SK-N-SH (cell line): ENCODE results near the gene SPACA9. TPM values are rescaled to one million over a fixed set of nuclear protein-coding genes. Genes with fewer than 3 reads are reported as not detected.

Experiments
- CTCF ChIA-PET: fragments of 300-600, 350-600 bp; formaldehyde crosslinking; extraction: SDS; loops from one replicate; lab custom pipeline; 2021; lab: Yijun Ruan, JAX
- POLR2A ChIA-PET: fragments of 350-600 bp; sonication (Branson Sonifier 250); formaldehyde crosslinking; extraction: SDS; loops from one replicate; lab custom pipeline; 2020; ENCODE audit warnings: antibody characterized with exemption, inconsistent platforms; lab: Yijun Ruan, JAX
- DNase-seq: peaks from one replicate; pipeline ENCODE4 v3.0.0; 2012
- H2AFZ ChIP-seq: fragments of 200-600 bp; sonication (generic); 2 replicates; pipeline ENCODE4 v1.8.1; 2016; ENCODE audit warnings: antibody characterized with exemption, mild to moderate bottlenecking, low read depth
- H3F3A ChIP-seq: fragments of 200-600 bp; sonication (generic); replicated peaks from 2 replicates; pipeline ENCODE3; 2016; ENCODE audit warnings: antibody characterized with exemption, mild to moderate bottlenecking; ENCODE audit not compliant: insufficient read depth
- H3K27ac ChIP-seq, 2 experiments: fragments of 200-500 bp in 1 of 2; fragments of 200-600 bp in 1 of 2; sonication (Bioruptor generic) in 1 of 2; sonication (generic), shearing (Covaris generic) in 1 of 2; 2 replicates each; pipeline versions ENCODE4 v1.5.1 to v1.6.1; 2014 to 2016; ENCODE audit warnings: low read depth in 2 of 2, inconsistent platforms in 1 of 2, low read length in 1 of 2, mild to moderate bottlenecking in 1 of 2, mixed read lengths in 1 of 2
- H3K27me3 ChIP-seq: fragments of 200-600 bp; sonication (generic), shearing (Covaris generic); 2 replicates; pipeline ENCODE4 v1.6.1; 2016; ENCODE audit warnings: mixed run types; ENCODE audit not compliant: insufficient read depth
- H3K36me3 ChIP-seq, 2 experiments: fragments of 200-500 bp in 1 of 2; fragments of 200-600 bp in 1 of 2; sonication (Bioruptor generic) in 1 of 2; sonication (generic) in 1 of 2; replicated peaks in 1 of 2; 2 replicates each; pipeline versions ENCODE3 to v1.5.1; 2014 to 2016; ENCODE audit warnings: low read length in 1 of 2, mild to moderate bottlenecking in 1 of 2; ENCODE audit not compliant: insufficient read depth in 2 of 2, control insufficient read depth in 1 of 2
- H3K4me1 ChIP-seq, 2 experiments: fragments of 200-500 bp in 1 of 2; fragments of 200-600 bp in 1 of 2; sonication (Bioruptor generic) in 1 of 2; sonication (generic), shearing (Covaris generic) in 1 of 2; 2 replicates each; pipeline versions ENCODE4 v1.5.1 to v1.6.1; 2014 to 2016; ENCODE audit warnings: low read depth in 1 of 2, low read length in 1 of 2, mixed run types in 1 of 2; ENCODE audit not compliant: insufficient read depth in 2 of 2, control insufficient read depth in 1 of 2
- H3K4me2 ChIP-seq: fragments of 200-600 bp; sonication (generic), shearing (Covaris generic); 2 replicates; pipeline ENCODE4 v1.6.1; 2017; ENCODE audit warnings: mixed run types
- H3K4me3 ChIP-seq, 2 experiments: fragments of 200-500 bp in 1 of 2; fragments of 200-600 bp in 1 of 2; sonication (Bioruptor generic) in 1 of 2; sonication (generic), shearing (Covaris generic) in 1 of 2; 2 replicates each; pipeline versions ENCODE4 v1.5.1 to v1.8.1; 2014 to 2016; ENCODE audit warnings: low read depth in 2 of 2, inconsistent platforms in 1 of 2, low read length in 1 of 2, mild to moderate bottlenecking in 1 of 2, mixed read lengths in 1 of 2, moderate library complexity in 1 of 2
- H3K79me2 ChIP-seq: fragments of 200-600 bp; sonication (generic); 2 replicates; pipeline ENCODE4 v1.8.1; 2017; ENCODE audit warnings: mild to moderate bottlenecking; ENCODE audit not compliant: insufficient read depth
- H3K9ac ChIP-seq: fragments of 200-600 bp; sonication (generic); 2 replicates; pipeline ENCODE4 v1.6.1; 2017; ENCODE audit warnings: mixed run types
- H3K9me2 ChIP-seq: fragments of 200-600 bp; sonication (generic); 2 replicates; pipeline ENCODE4 v1.6.1; 2017; ENCODE audit warnings: mixed run types
- H3K9me3 ChIP-seq: fragments of 200-600 bp; sonication (generic); 2 replicates; pipeline ENCODE4 v1.6.1; 2017; ENCODE audit warnings: mixed run types, mild to moderate bottlenecking, moderate library complexity
- H4K20me1 ChIP-seq: fragments of 200-600 bp; sonication (generic); 2 replicates; pipeline ENCODE4 v1.6.1; 2017; ENCODE audit warnings: mild to moderate bottlenecking, mixed run types; ENCODE audit not compliant: insufficient read depth
- CHD2 ChIP-seq: fragments of 150-350 bp; IDR thresholded peaks from 2 replicates; pipeline ENCODE4 v1.6.1; 2018; ENCODE audit warnings: low read length; ENCODE audit not compliant: partially characterized antibody
- CTCF ChIP-seq: fragments of 200-600 bp; sonication (generic); IDR thresholded peaks from 2 replicates; pipeline ENCODE4 v1.6.1; 2017; ENCODE audit warnings: antibody characterized with exemption, mild to moderate bottlenecking, moderate library complexity
- EP300 ChIP-seq, 2 experiments: IDR thresholded peaks; 2 replicates each; pipeline versions ENCODE4 v1.4.0 to v1.6.1; 2012; ENCODE audit warnings: borderline replicate concordance in 1 of 2, low read depth in 1 of 2, low read length in 1 of 2
- FOXM1 ChIP-seq: IDR thresholded peaks from 2 replicates; pipeline ENCODE4 v1.4.0; 2012; ENCODE audit warnings: low read depth, mild to moderate bottlenecking
- GATA2 ChIP-seq: sonication (generic); formaldehyde crosslinking; IDR thresholded peaks from 2 replicates; pipeline ENCODE4 v1.5.0; 2020; ENCODE audit warnings: mild to moderate bottlenecking, missing genetic modification reagents
- PBX3 ChIP-seq: IDR thresholded peaks from 2 replicates; pipeline ENCODE4; 2012
- RCOR1 ChIP-seq: fragments of 150-350 bp; IDR thresholded peaks from 2 replicates; pipeline ENCODE4 v1.6.1; 2017; ENCODE audit warnings: antibody characterized with exemption, low read length
- SIN3A ChIP-seq: IDR thresholded peaks from 2 replicates; pipeline ENCODE4 v1.6.1; 2012; ENCODE audit warnings: low read depth, mild to moderate bottlenecking, low read length, moderate library complexity, borderline replicate concordance
- SMC3 ChIP-seq: IDR thresholded peaks from 2 replicates; pipeline ENCODE4 v1.6.1; 2012; ENCODE audit warnings: low read depth, low read length, improper control_type of control experiment
- TAF1 ChIP-seq: IDR thresholded peaks from 2 replicates; pipeline ENCODE4 v1.6.1; 2012; ENCODE audit warnings: low read depth, mild to moderate bottlenecking, low read length, moderate library complexity, borderline replicate concordance
- TCF12 ChIP-seq: IDR thresholded peaks from 2 replicates; pipeline ENCODE4 v1.4.0; 2012
- ZBTB33 ChIP-seq: IDR thresholded peaks from 2 replicates; pipeline ENCODE4 v1.4.0; 2012; ENCODE audit warnings: low read depth, borderline replicate concordance
- WGBS: methylation state at CpG from one replicate; pipeline ENCODE4 v1.1.6; 2017; ENCODE audit warnings: low lambda C conversion rate; 5-methylcytosine and 5-hydroxymethylcytosine counted together
- polyA plus RNA-seq, 3 experiments: library from polyadenylated mRNA; depleted of rRNA; stranded (reverse); fragments of >200 nt; gene quantifications; 2 replicates each; pipeline ENCODE4 v1.2.3, GENCODE V29; 2012

The SPACA9 gene
- polyA plus RNA-seq, 1 of the 3 experiments (the other 2 are of a cell fraction): 9.8 TPM

GRCh38 chr9:132854832-132855231 is 23.9 kb upstream of the SPACA9 start:
- no peak overlapping the region for H3K27ac ChIP-seq
- no peak for DNase-seq
- no peak overlapping the region for H3K4me2 ChIP-seq
- no peaks in the 10 kb centered on the region for H3K36me3 ChIP-seq
- H3K9me2 ChIP-seq: no peaks in the 10 kb centered on the region
- no peak for TF ChIP-seq RCOR1
- no peak for TF ChIP-seq FOXM1
- TF ChIP-seq PBX3: no peak
- no peak for TF ChIP-seq TAF1
- TF ChIP-seq ZBTB33: no peak
- no peak for TF ChIP-seq SIN3A
- TF ChIP-seq CHD2: no peak
- no peak for TF ChIP-seq GATA2 (CRISPR knock-in tag)
- 89% methylated on average over 10 of the region's 10 CpGs for WGBS
- no peaks in the 10 kb centered on the region for H3F3A ChIP-seq
- no peaks in the 10 kb centered on the region for H4K20me1 ChIP-seq
- POLR2A ChIA-PET: no interaction called here
- no peak overlapping the region for H3K4me3 ChIP-seq
- H3K79me2 ChIP-seq: no peaks in the 10 kb centered on the region
- H3K9me3 ChIP-seq: no peaks in the 10 kb centered on the region
- no peak overlapping the region for H2AFZ ChIP-seq
- CTCF ChIA-PET: no interaction called here
- H3K27me3 ChIP-seq: no peaks in the 10 kb centered on the region
- H3K9ac ChIP-seq: no peak overlapping the region
- H3K4me1 ChIP-seq: peaks cover 0 to 30% of the 10 kb centered on the region in 2 experiments; a peak in 1 of 4 replicates

DNA sequence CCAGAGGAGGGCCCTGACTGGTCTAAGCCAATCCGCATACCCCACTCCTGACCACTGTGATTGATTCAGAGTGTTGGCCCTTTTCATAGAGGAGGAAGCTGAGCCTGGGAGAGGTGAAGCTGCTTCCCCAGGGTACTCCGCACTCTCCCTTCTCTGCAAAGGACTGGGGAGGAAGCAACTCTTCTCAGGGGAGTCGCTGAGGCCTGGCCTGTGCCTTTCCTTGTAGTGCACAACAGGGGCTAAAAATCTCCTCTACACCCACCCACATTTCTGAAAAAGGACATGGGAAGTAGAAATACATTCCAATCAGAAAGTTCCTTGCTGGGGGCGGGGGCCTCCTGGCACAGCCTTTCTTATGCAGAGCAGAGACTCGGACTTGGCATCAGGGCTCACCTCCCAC is 22.8 kb upstream of the SPACA9 start:
- no peak overlapping the region for H3K9ac ChIP-seq
- H3K9me3 ChIP-seq: no peaks in the 10 kb centered on the region
- no peak for DNase-seq
- no peak overlapping the region for H3K4me3 ChIP-seq
- ChIA-PET CTCF (interaction anchor here (0.6 to 3.3 kb wide), 4 partner anchors 30 to 642 kb away, joined by 3 to 14 read pairs (median 4); no protein-coding TSS in a partner anchor), POLR2A (no interaction called here)
- H4K20me1 ChIP-seq: no peaks in the 10 kb centered on the region
- no peak overlapping the region for H3K27ac ChIP-seq
- H3K36me3 ChIP-seq: no peaks in the 10 kb centered on the region
- no peak overlapping the region for H3K4me2 ChIP-seq
- no peak overlapping the region for H2AFZ ChIP-seq
- H3K27me3 ChIP-seq: no peaks in the 10 kb centered on the region
- H3K9me2 ChIP-seq: no peaks in the 10 kb centered on the region
- no peaks in the 10 kb centered on the region for H3F3A ChIP-seq
- 75% methylated on average over 5 of the region's 5 CpGs for WGBS
- H3K4me1 ChIP-seq: peaks cover 0 to 32% of the 10 kb centered on the region in 2 experiments; a peak in 1 of 4 replicates
- H3K79me2 ChIP-seq: no peaks in the 10 kb centered on the region
- TF ChIP-seq FOXM1 (no peak), CTCF (no peak), ZBTB33 (no peak), TCF12 (no peak), PBX3 (no peak), SMC3 (no peak), RCOR1 (no peak), EP300 (IDR thresholded peaks at IDR 0.05; ENCODE audit: borderline replicate concordance in 1 of 2, low read depth in 1 of 2, low read length in 1 of 2) (no peak)
